NCI-H146 (cell line): ENCODE data around the gene CCDC63.
"Not testable (repeated sequence)": the region's sequence is repeated elsewhere in the genome, so short reads cannot be mapped to it uniquely, and the experiment has no call there.

Experiments
- DNase-seq: peaks from one replicate; lab custom pipeline; 2025; lab: John Stamatoyannopoulos, UW

CCDC63 gene

DNA sequence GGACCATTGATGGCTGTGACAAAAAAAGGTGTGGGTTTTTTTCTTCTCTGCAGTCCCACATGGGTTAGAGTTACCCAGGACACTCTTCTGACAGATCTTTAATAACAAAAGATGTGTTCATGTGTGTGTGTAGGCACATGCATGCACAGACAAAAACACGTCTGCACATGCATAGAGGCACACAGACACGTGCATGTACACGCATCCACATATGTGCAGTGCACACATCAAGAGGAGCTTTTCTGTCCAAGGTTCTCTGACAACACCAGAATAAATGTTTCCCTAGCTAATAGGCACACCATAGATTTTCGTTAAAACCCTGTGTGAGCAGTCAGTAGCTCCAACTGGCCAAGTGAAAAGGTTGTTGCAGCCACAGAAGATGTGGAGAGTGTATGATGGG is 76.4 kb downstream of the CCDC63 start:
- DNase-seq = no peak

GRCh38 chr12:110923692-110924334 is 77.0 kb downstream of the CCDC63 start:
- DNase-seq = no peak

DNA sequence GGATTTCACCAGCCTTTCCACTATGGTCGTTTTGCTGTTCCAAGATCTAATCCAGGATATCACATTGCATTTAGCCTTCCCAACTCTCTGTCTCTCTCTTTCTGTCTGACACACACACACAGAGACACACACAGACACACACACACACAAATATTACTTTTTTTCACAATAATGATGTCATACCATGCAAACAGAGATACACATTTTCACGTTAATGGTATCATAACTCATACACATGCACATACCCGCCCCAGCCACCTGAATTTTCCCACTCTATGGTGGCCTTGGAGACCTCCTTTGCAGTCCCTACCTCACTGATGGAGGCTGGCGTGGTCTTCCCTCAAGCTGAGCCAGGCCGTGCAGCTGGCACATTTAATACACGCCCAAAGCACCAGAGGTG is 80.8 kb downstream of the CCDC63 start:
- DNase-seq = no peak

DNA sequence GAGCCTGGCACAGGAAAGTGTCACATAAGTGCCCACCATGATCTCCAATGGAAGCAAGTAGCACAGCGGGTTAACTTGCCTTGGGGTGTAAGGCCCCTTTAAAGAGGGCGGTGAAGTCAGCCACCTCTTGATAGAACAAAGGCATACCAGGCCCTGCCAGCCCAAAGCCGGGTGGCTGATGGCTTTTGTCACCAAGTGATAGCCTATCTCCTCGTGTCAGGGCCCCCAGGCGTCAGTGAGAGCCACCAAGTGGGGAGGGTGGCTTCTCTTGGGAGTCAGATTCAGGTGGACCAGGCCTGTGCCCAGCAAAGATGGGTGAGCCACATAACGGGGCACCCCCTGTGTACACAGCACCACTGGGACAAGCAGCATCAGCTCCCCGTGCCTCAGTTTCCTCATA is 81.9 kb downstream of the CCDC63 start:
- DNase-seq = no peak

GRCh38 chr12:110929818-110930217 is 83.0 kb downstream of the CCDC63 start:
- no peak for DNase-seq

GRCh38 chr12:110930348-110931314 is 83.8 kb downstream of the CCDC63 start:
- no peak for DNase-seq

DNA sequence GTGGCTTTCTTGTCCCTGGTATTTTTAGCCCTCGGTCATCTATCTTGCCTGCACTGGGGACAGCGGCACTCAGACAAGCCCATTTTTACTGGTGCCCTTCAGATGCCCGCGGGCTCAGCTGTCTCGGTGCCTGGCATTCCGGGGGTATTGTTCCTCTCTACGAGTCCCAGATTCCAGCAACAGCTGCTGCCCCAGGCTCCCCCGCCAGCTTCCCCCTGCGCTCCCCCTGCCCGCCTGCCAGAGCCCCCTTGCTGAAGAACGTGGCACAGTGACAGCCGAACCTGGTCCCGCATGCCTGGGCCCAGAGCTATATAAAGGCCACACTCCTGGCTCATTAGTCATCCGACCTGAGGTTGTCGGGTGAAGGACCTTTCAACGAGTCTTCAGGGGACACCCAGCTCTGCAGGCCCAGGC is 84.5 kb downstream of the CCDC63 start:
- no peak for DNase-seq

DNA sequence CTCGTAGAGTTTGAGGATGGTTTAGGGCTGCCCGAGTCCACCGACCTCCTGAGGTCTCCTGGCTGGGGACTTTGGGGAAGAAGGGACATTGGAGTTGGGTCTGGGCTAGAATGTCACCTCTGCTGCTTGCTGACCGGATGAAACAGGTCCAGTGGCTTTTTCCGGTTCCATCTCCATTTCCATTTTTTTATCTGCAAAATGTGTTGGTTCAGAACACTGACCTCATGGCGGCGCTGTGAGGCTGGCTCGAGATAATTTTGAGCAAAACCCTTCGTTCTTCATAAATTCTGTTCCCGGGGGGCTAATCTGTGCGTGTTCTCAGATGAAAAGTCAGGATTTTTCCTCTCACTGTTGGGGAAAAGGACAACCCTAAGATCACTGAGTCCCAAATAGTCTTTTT is 85.3 kb downstream of the CCDC63 start:
- no peak for DNase-seq

DNA sequence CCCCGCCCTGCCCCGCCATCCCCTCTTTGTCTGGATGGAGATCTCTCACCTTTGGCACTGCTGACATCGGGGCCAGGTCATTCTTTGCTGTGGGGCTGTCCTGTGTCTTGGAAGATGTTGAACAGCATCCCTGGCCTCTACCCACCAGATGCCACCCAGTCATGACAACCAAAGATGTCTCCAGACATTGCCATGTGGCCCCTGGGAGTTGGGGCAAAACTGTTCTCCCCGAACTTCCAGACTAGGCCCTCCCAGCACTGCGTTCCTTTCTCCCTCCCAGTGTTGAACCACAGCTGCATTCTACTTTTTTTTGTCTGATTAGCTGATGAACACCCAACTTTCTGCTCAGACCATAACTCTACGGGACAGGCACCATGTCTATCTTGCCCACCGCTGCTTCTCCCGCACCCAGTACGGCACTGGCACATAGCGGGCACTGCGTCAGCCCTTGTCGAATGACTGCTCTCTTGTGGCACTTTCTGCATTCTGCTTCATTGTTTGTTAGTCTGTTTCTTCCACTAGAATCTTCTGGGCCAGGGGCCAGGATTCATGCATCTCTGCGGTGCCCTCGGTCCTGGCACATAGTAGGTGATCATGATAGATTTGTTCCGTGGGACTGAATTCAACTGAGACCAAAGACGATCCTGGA is 86.7 kb downstream of the CCDC63 start:
- DNase-seq = no peak

GRCh38 chr12:110934093-110934852 is 87.5 kb downstream of the CCDC63 start:
- no peak for DNase-seq

DNA sequence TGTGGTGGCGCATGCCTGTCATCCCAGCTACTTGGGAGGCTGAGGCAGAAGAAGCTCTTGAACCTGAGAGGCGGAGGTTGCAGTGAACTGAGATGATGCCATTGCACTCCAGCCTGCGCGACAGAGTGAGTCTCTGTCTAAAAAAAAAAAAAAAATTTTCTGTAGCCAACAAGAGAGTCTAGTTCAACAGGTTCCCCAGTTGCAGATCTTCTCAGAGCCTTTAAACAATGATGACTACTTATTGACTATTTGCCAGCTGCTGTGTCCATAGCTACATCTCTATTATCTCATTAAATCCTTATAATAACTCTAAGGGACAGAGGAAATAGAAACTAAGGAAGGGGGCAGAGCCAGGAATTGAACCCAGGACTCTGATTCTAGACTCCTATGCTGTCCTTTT is 88.8 kb downstream of the CCDC63 start:
- DNase-seq = no peak

GRCh38 chr12:110936367-110937103 is 89.7 kb downstream of the CCDC63 start:
- no peak for DNase-seq

- peak; percentile 32 for DNase-seq
Measured at GRCh38 chr12:110937104-110937641, 90.4 kb downstream of the CCDC63 start.

DNA sequence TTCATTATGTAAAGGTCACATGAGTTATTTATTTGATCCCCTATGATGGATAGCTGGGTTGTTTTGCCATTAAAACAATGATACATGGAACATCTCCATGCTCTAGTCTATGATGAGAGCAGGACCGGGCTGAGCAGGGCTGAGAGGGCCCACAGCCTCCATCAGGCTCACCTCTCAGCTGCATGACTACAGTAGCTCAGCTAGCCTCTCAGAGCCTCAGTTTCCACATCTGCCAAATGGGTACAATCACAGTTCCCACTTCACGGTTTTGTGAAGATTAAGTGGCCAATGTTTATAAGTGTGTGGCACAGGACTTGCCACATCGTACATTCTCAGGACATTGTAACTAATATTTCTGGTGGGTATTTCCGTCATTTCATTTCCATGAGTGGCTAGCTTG is 93.5 kb downstream of the CCDC63 start:
- DNase-seq = no peak

GRCh38 chr12:110940933-110941332 is 94.1 kb downstream of the CCDC63 start:
- no peak for DNase-seq

- DNase-seq = no peak
Measured at GRCh38 chr12:110941391-110941790, 94.6 kb downstream of the CCDC63 start.

- no peak for DNase-seq
Measured at GRCh38 chr12:110943373-110943772, 96.6 kb downstream of the CCDC63 start.

GRCh38 chr12:110948041-110948440 is 101.3 kb downstream of the CCDC63 start:
- DNase-seq = no peak

- DNase-seq = not testable (repeated sequence)
Measured at GRCh38 chr12:110950466-110950865, 103.7 kb downstream of the CCDC63 start.

DNA sequence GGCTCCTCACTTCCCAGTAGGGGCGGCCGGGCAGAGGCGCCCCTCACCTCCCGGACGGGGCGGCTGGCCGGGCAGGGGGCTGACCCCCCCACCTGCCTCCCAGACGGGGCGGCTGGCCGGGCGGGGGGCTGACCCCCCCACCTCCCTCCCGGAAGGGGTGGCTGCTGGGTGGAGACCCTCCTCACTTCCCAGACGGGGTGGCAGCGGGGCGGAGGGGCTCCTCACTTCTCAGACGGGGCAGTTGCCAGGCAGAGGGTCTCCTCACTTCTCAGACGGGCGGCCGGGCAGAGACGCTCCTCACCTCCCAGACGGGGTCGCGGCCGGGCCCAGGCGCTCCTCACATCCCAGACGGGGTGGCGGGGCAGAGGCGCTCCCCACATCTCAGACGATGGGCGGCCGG is 104.1 kb downstream of the CCDC63 start:
- DNase-seq = not testable (repeated sequence)
